ENCODE results near the gene GJB4.

Gene GJB4

DNA sequence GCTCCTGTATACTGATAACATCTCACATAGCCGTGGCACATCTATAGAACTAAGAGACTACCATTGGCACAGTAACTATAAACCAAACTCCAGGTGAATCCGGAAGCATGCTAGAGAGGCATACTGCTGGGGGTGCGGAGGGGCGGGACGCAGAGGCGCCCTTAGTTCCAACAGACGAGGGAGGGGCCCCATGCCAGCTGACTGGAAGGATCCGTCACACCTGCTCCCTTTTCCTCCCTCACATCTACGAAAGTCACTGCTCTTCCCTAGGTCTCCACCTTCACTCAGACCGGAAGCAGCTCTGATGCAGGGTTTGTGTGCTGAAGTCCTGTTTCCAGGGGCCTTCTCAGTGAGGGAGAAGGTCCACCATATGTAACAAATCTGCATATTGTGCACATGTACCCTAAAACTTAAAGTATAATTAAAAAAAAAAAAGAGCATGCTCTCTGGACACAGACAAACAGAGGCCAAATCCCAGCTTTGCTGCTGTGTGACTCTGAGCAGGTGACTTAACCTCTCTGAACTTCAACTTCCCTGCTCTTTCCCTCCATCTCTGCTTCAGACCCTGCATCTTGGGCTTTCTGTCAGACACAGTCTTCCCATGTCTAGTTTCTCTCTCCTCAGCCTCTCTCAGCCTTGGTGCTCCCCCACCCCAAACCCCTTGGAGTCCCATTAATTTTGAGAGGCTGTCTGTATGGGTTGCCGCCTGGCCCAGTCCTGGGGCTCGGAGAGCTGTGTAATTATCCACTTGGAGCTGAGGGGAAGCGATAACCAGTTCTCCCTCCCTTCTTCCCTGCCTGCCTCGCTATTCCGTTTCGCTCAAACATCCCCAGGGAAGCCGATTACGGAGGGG, 12.5 kb upstream of the GJB4 start:
- no peak overlapping the region for H3K4me3 ChIP-seq (ENCODE audit: low read depth, low read length)
- DNase-seq (ENCODE audit: low read depth): no peak
- TF ChIP-seq, protein P1, sequence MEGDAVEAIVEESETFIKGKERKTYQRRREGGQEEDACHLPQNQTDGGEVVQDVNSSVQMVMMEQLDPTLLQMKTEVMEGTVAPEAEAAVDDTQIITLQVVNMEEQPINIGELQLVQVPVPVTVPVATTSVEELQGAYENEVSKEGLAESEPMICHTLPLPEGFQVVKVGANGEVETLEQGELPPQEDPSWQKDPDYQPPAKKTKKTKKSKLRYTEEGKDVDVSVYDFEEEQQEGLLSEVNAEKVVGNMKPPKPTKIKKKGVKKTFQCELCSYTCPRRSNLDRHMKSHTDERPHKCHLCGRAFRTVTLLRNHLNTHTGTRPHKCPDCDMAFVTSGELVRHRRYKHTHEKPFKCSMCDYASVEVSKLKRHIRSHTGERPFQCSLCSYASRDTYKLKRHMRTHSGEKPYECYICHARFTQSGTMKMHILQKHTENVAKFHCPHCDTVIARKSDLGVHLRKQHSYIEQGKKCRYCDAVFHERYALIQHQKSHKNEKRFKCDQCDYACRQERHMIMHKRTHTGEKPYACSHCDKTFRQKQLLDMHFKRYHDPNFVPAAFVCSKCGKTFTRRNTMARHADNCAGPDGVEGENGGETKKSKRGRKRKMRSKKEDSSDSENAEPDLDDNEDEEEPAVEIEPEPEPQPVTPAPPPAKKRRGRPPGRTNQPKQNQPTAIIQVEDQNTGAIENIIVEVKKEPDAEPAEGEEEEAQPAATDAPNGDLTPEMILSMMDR (conservative IDR thresholded peaks at IDR 0.05; ENCODE audit: low read depth, low read length): no peak

GRCh38 chr1:34747638-34747941, 11.9 kb upstream of the GJB4 start:
- TF ChIP-seq, protein P1 (conservative IDR thresholded peaks at IDR 0.05; ENCODE audit: low read depth, low read length): no peak
- DNase-seq (ENCODE audit: low read depth): no peak
- H3K4me3 ChIP-seq (ENCODE audit: low read depth, low read length): no peak overlapping the region

GRCh38 chr1:34749992-34750391, 9.5 kb upstream of the GJB4 start:
- DNase-seq (ENCODE audit: low read depth): no peak

GRCh38 chr1:34750610-34751009, 8.9 kb upstream of the GJB4 start:
- no peak overlapping the region for H3K4me3 ChIP-seq (ENCODE audit: low read depth, low read length)
- DNase-seq (ENCODE audit: low read depth): no peak
- TF ChIP-seq, protein P1 (conservative IDR thresholded peaks at IDR 0.05; ENCODE audit: low read depth, low read length): no peak

More at GRCh38 chr1:34749992-34750391, 9.5 kb upstream of the GJB4 start:
- no peak overlapping the region for H3K4me3 ChIP-seq (ENCODE audit: low read depth, low read length)
- TF ChIP-seq, protein P1 (conservative IDR thresholded peaks at IDR 0.05; ENCODE audit: low read depth, low read length): no peak

GRCh38 chr1:34753163-34753562, 6.4 kb upstream of the GJB4 start:
- H3K4me3 ChIP-seq (ENCODE audit: low read depth, low read length): no peak overlapping the region
- DNase-seq (ENCODE audit: low read depth): no peak
- TF ChIP-seq, protein P1 (conservative IDR thresholded peaks at IDR 0.05; ENCODE audit: low read depth, low read length): no peak

GRCh38 chr1:34754964-34755637, 4.4 kb upstream of the GJB4 start, which contains the start of gene GJB5:
Gene GJB5, plus strand, starts transcription at chr1:34755047. Its CDS starts 2,284 bp downstream, at chr1:34757331.
- no peak for DNase-seq (ENCODE audit: low read depth)
- no peak within 1 kb of the TSS for H3K4me3 ChIP-seq (ENCODE audit: low read depth, low read length)
- TF ChIP-seq, protein P1 (conservative IDR thresholded peaks at IDR 0.05; ENCODE audit: low read depth, low read length): no peak

All from choroid plexus epithelial cell (primary cell).